Measurements from ENCODE around the gene MEOX2. TPM values are rescaled to one million over a fixed set of nuclear protein-coding genes. Genes with fewer than 3 reads are reported as not detected.

Gene MEOX2
- total and polyA plus RNA-seq, 2 of the 13 experiments (the other 11 are each of a cell fraction or from before 2014, with no cell fraction given), result not detected

DNA sequence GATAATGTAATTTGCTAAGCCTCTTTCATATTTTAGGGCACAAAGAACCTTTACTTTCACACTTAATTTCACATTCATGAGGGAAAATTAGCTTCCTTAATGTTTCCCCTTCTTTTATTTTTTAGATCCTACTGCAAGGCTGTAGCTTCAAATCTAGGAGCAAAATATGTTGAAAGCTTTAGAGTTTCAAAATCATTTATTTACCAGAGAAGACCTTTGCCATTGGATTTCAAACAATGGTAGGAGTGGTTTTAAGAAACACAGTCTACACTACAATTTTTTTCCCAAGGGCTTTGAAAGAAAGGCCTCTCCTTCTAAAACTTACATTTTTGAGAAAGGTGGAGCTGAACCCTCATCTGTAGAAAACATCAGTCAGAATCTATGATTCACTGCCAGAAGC, 43.3 kb upstream of the MEOX2 start (continued):
- TF ChIP-seq ZNF574 (CRISPR knock-in tag; IDR thresholded peaks at IDR 0.05) (no peak), MAFF (IDR thresholded peaks at IDR 0.05; ENCODE audit: low read depth, low read length) (no peak)

GRCh38 chr7:15725051-15725450, 38.6 kb upstream of the MEOX2 start:
- no peak for ATAC-seq
- CTCF ChIA-PET (ENCODE audit: low intra/inter-chr PET ratio, low total read pairs), result no interaction called here
- no TSS peak for BruUV-seq (replicated peaks)
- DNase-seq (ENCODE audit: low spot score), result no peak
- H3K4me2 ChIP-seq (ENCODE audit: low read depth, low read length), result no peak overlapping the region
- no peak for FAIRE-seq
- no peak overlapping the region for H3K4me3 ChIP-seq (replicated peaks in 1 of 3; ENCODE audit: insufficient read depth in 1 of 3, low read depth in 2 of 3, low read length in 3 of 3)
- WGBS (ENCODE audit: low lambda C conversion rate), result 35% methylated on average over 3 of the region's 3 CpGs
- no peak overlapping the region for H3K9ac ChIP-seq (ENCODE audit: insufficient read depth, low read depth, low read length)
- no peak overlapping the region for H2AFZ ChIP-seq (ENCODE audit: low read length)
- no peaks in the 10 kb centered on the region for H3K79me2 ChIP-seq (ENCODE audit: insufficient read depth, low read length)
- no peaks in the 10 kb centered on the region for H4K20me1 ChIP-seq (ENCODE audit: insufficient read depth, low read length)
- no peak overlapping the region for H3K27ac ChIP-seq (ENCODE audit: extremely low read length, insufficient read depth, low read length)
- TF ChIP-seq, protein P1, sequence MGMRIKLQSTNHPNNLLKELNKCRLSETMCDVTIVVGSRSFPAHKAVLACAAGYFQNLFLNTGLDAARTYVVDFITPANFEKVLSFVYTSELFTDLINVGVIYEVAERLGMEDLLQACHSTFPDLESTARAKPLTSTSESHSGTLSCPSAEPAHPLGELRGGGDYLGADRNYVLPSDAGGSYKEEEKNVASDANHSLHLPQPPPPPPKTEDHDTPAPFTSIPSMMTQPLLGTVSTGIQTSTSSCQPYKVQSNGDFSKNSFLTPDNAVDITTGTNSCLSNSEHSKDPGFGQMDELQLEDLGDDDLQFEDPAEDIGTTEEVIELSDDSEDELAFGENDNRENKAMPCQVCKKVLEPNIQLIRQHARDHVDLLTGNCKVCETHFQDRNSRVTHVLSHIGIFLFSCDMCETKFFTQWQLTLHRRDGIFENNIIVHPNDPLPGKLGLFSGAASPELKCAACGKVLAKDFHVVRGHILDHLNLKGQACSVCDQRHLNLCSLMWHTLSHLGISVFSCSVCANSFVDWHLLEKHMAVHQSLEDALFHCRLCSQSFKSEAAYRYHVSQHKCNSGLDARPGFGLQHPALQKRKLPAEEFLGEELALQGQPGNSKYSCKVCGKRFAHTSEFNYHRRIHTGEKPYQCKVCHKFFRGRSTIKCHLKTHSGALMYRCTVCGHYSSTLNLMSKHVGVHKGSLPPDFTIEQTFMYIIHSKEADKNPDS (CRISPR knock-in tag; IDR thresholded peaks at IDR 0.05), result no peak
- no peak for TF ChIP-seq NCOA1 (CRISPR knock-in tag; IDR thresholded peaks at IDR 0.05)
- no peak for TF ChIP-seq KDM6A (CRISPR knock-in tag; IDR thresholded peaks at IDR 0.05; ENCODE audit: low read depth)
- TF ChIP-seq HNRNPH1 (optimal IDR thresholded peaks at IDR 0.05; ENCODE audit: low read depth, low read length), result no peak
- no peak for TF ChIP-seq POGZ (CRISPR knock-in tag; IDR thresholded peaks at IDR 0.05)
- H3K4me1 ChIP-seq (ENCODE audit: insufficient read depth, low read length), result no peaks in the 10 kb centered on the region
- no peaks in the 10 kb centered on the region for H3K36me3 ChIP-seq (replicated peaks in 1 of 2; ENCODE audit: control insufficient read depth in 1 of 2, insufficient read depth in 2 of 2, low read length in 2 of 2)
- POLR2A ChIA-PET, result no interaction called here
- no peaks in the 10 kb centered on the region for H3K27me3 ChIP-seq (ENCODE audit: control insufficient read depth in 1 of 2, insufficient read depth in 2 of 2, low read length in 2 of 2)
- in situ Hi-C loops (cut with HindIII; ENCODE audit: extremely low pct_ligation_motif_present, low pct_unique_long_range_greater_than_20kb), result no loop called here
- intact Hi-C loops (cut with micrococcal nuclease; ENCODE audit: unreplicated experiment), result loop anchor here (10.0 kb wide), 1 partner anchor 350 kb away; no protein-coding TSS in a partner anchor
- no peaks in the 10 kb centered on the region for H3K9me3 ChIP-seq (ENCODE audit: low read length)
